GM06990 (cell line): ENCODE results near the gene CENPX.

Source experiments
- DNase-seq: peaks from one replicate; pipeline ENCODE4 v3.0.0-alpha.2; 2011; ENCODE audit not compliant: insufficient read length; ENCODE audit errors: extremely low read depth
- H3K27me3 ChIP-seq: replicated peaks from 2 replicates; pipeline ENCODE4 v1.6.0; 2011; ENCODE audit warnings: low read length; ENCODE audit not compliant: control insufficient read depth, insufficient read depth
- H3K36me3 ChIP-seq: 2 replicates; pipeline ENCODE4 v1.5.1; 2011; ENCODE audit warnings: low read length; ENCODE audit not compliant: control insufficient read depth, insufficient read depth
- H3K4me3 ChIP-seq: replicated peaks from 2 replicates; pipeline ENCODE4 v1.5.1; 2011; ENCODE audit warnings: low read depth, mild to moderate bottlenecking, control low read depth, low read length
- CTCF ChIP-seq: IDR thresholded peaks from 2 replicates; pipeline ENCODE4 v1.5.1; 2011; ENCODE audit warnings: low read length, control low read depth, mild to moderate bottlenecking, inconsistent platforms; ENCODE audit not compliant: insufficient read depth, poor library complexity, severe bottlenecking

Gene CENPX

GRCh38 chr17:82013772-82014321 lies 8.8 kb downstream of the CENPX start:
- TF ChIP-seq CTCF = no peak
- no peaks in the 10 kb centered on the region for H3K27me3 ChIP-seq
- H3K4me3 ChIP-seq = no peak overlapping the region
- peaks cover 2% of the 10 kb centered on the region for H3K36me3 ChIP-seq
- no peak for DNase-seq

GRCh38 chr17:82013341-82013740 lies 9.3 kb downstream of the CENPX start:
- H3K4me3 ChIP-seq = no peak overlapping the region
- no peak for TF ChIP-seq CTCF
- peaks cover 2% of the 10 kb centered on the region for H3K36me3 ChIP-seq
- no peaks in the 10 kb centered on the region for H3K27me3 ChIP-seq
- DNase-seq = no peak

- DNase-seq = no peak
- no peak overlapping the region for H3K4me3 ChIP-seq
- no peak for TF ChIP-seq CTCF
- peaks cover 2% of the 10 kb centered on the region for H3K36me3 ChIP-seq
- no peaks in the 10 kb centered on the region for H3K27me3 ChIP-seq
Observed at GRCh38 chr17:82012640-82013295, 9.9 kb downstream of the CENPX start.

GRCh38 chr17:82012261-82012639 lies 10.4 kb downstream of the CENPX start:
- H3K4me3 ChIP-seq = no peak overlapping the region
- no peak for DNase-seq
- no peaks in the 10 kb centered on the region for H3K27me3 ChIP-seq
- peaks cover 2% of the 10 kb centered on the region for H3K36me3 ChIP-seq
- no peak for TF ChIP-seq CTCF

- H3K36me3 ChIP-seq = peaks cover 2% of the 10 kb centered on the region
- H3K27me3 ChIP-seq = no peaks in the 10 kb centered on the region
- no peak for DNase-seq
- no peak overlapping the region for H3K4me3 ChIP-seq
- no peak for TF ChIP-seq CTCF
Observed at GRCh38 chr17:82011617-82012187, 11.0 kb downstream of the CENPX start.
